HEK293T (cell line): ENCODE measurements around the gene EFCAB5.

Experiments
- ELF4 ChIP-seq: fragments of 450-650 bp; IDR thresholded peaks from 2 replicates; pipeline ENCODE4 v1.6.1; 2017; ENCODE audit warnings: antibody characterized with exemption
- FOXA1 ChIP-seq: fragments of 450-650 bp; IDR thresholded peaks from 2 replicates; pipeline ENCODE4 v1.6.1; 2016; ENCODE audit warnings: mild to moderate bottlenecking

DNA sequence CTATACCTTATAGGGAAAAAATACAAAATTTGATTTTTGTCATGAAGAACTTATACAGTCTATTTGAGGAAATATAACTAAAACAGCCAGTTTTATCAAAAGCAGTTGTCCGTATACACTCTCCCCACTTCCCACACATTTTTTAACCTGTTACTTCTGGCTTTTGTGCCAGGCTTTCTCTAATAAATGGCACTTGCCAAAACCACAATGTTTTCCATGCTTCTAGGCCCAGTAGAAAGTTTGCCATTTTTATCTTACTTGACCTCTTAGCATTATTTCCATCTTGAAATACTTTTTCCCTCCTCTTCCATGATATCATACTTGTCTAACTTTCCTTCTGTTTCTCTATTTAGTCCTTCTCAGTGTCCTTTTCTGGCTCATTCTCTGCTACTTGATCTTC, 38.8 kb downstream of the EFCAB5 start:
- TF ChIP-seq FOXA1 = no peak
- TF ChIP-seq ELF4 = no peak
